ENCODE data around the gene ZNRF3.

GRCh38 chr22:29044657-29045176 lies 161.3 kb downstream of the ZNRF3 start:
- TF ChIP-seq TSHZ2 (CRISPR knock-in tag; IDR thresholded peaks at IDR 0.05): no peak
- TF ChIP-seq SNAI2 (CRISPR knock-in tag; IDR thresholded peaks at IDR 0.05): no peak
- no peak for TF ChIP-seq RARB (CRISPR knock-in tag; IDR thresholded peaks at IDR 0.05)
- no peak for TF ChIP-seq ZNF70 (CRISPR knock-in tag; IDR thresholded peaks at IDR 0.05)
- no peak for TF ChIP-seq CSRNP3 (CRISPR knock-in tag; IDR thresholded peaks at IDR 0.05)
- no peak for TF ChIP-seq PATZ1 (CRISPR knock-in tag; IDR thresholded peaks at IDR 0.05; ENCODE audit: borderline replicate concordance)
- TF ChIP-seq ESRRG (CRISPR knock-in tag; IDR thresholded peaks at IDR 0.05): no peak
- no peak for TF ChIP-seq POU6F1 (CRISPR knock-in tag; IDR thresholded peaks at IDR 0.05; ENCODE audit: borderline replicate concordance, low read depth)

All from SK-N-SH treated with all-trans-retinoic acid at 6 μM for 48 hours (cell line).